ENCODE results near the gene GPR62.

- TF ChIP-seq, protein P1, sequence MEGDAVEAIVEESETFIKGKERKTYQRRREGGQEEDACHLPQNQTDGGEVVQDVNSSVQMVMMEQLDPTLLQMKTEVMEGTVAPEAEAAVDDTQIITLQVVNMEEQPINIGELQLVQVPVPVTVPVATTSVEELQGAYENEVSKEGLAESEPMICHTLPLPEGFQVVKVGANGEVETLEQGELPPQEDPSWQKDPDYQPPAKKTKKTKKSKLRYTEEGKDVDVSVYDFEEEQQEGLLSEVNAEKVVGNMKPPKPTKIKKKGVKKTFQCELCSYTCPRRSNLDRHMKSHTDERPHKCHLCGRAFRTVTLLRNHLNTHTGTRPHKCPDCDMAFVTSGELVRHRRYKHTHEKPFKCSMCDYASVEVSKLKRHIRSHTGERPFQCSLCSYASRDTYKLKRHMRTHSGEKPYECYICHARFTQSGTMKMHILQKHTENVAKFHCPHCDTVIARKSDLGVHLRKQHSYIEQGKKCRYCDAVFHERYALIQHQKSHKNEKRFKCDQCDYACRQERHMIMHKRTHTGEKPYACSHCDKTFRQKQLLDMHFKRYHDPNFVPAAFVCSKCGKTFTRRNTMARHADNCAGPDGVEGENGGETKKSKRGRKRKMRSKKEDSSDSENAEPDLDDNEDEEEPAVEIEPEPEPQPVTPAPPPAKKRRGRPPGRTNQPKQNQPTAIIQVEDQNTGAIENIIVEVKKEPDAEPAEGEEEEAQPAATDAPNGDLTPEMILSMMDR (conservative IDR thresholded peaks at IDR 0.05; ENCODE audit: low read depth in 2 of 2) = no peak
- no peak for TF ChIP-seq EZH2phosphoT487 (IDR thresholded peaks at IDR 0.05; ENCODE audit: unreplicated experiment)
- TF ChIP-seq STAT1 (IDR thresholded peaks at IDR 0.05; ENCODE audit: unreplicated experiment) = no peak
- TF ChIP-seq POLR2AphosphoS5 (IDR thresholded peaks at IDR 0.05; ENCODE audit: low read depth) = no peak
- TF ChIP-seq, protein P2, sequence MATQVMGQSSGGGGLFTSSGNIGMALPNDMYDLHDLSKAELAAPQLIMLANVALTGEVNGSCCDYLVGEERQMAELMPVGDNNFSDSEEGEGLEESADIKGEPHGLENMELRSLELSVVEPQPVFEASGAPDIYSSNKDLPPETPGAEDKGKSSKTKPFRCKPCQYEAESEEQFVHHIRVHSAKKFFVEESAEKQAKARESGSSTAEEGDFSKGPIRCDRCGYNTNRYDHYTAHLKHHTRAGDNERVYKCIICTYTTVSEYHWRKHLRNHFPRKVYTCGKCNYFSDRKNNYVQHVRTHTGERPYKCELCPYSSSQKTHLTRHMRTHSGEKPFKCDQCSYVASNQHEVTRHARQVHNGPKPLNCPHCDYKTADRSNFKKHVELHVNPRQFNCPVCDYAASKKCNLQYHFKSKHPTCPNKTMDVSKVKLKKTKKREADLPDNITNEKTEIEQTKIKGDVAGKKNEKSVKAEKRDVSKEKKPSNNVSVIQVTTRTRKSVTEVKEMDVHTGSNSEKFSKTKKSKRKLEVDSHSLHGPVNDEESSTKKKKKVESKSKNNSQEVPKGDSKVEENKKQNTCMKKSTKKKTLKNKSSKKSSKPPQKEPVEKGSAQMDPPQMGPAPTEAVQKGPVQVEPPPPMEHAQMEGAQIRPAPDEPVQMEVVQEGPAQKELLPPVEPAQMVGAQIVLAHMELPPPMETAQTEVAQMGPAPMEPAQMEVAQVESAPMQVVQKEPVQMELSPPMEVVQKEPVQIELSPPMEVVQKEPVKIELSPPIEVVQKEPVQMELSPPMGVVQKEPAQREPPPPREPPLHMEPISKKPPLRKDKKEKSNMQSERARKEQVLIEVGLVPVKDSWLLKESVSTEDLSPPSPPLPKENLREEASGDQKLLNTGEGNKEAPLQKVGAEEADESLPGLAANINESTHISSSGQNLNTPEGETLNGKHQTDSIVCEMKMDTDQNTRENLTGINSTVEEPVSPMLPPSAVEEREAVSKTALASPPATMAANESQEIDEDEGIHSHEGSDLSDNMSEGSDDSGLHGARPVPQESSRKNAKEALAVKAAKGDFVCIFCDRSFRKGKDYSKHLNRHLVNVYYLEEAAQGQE (IDR thresholded peaks at IDR 0.05; ENCODE audit: unreplicated experiment) = no peak
- no peak for TF ChIP-seq ETS1 (IDR thresholded peaks at IDR 0.05)
- no peak for TF ChIP-seq EZH2 (IDR thresholded peaks at IDR 0.05; ENCODE audit: low read depth, unreplicated experiment)
Observed at GRCh38 chr3:51945926-51946705, 9.1 kb upstream of the GPR62 start.
